Measurements from ENCODE around the gene ZXDC. TPM values are rescaled to one million over a fixed set of nuclear protein-coding genes. Genes with fewer than 3 reads are reported as not detected.

ZXDC gene
- total RNA-seq, 1 experiment from 2014 or later, result 55.4 TPM

- Histone ChIP-seq H3K4me1 (replicated peaks; ENCODE audit: insufficient read depth) (peaks cover 10% of the 10 kb centered on the region), H3K27me3 (ENCODE audit: insufficient read depth, low read depth) (peaks cover 14% of the 10 kb centered on the region; the same call in 1 of the 2 replicates), H3K27ac (no peak overlapping the region), H2AFZ (no peak overlapping the region), H4K20me1 (ENCODE audit: insufficient read depth) (no peaks in the 10 kb centered on the region), H3F3A (ENCODE audit: insufficient read depth, low read depth) (peaks cover under 1% of the 10 kb centered on the region; the same call in 1 of the 2 replicates), H3K9me2 (ENCODE audit: insufficient read depth) (no peaks in the 10 kb centered on the region), H3K9me3 (ENCODE audit: insufficient read depth, low read depth) (no peaks in the 10 kb centered on the region), H3K4me3 (no peak overlapping the region), H3K36me3 (ENCODE audit: low read depth) (no peaks in the 10 kb centered on the region), H3K4me2 (no peak overlapping the region), H3K79me2 (ENCODE audit: low read depth) (no peaks in the 10 kb centered on the region)
- no TSS peak for BruUV-seq (replicated peaks)
- intact Hi-C loops (cut with micrococcal nuclease; ENCODE audit: unreplicated experiment), result no loop called here
- ChIA-PET POLR2A (ENCODE audit: unreplicated experiment) (no interaction called here), CTCF (no interaction called here)
- no peak for TF ChIP-seq EZH2 (IDR thresholded peaks at IDR 0.05; ENCODE audit: low read depth)
- TF ChIP-seq CTCF (conservative IDR thresholded peaks at IDR 0.05), result no peak
- no peak for DNase-seq
Observed at GRCh38 chr3:126507886-126508285, 32.2 kb upstream of the ZXDC start.

GRCh38 chr3:126503701-126504100 lies 28.0 kb upstream of the ZXDC start:
- BruUV-seq (replicated peaks), result no TSS peak
- no peak overlapping the region for H3K4me3 ChIP-seq
- ChIA-PET POLR2A (ENCODE audit: unreplicated experiment) (no interaction called here), CTCF (no interaction called here)
- no peaks in the 10 kb centered on the region for H4K20me1 ChIP-seq (ENCODE audit: insufficient read depth)
- H3K9me3 ChIP-seq (ENCODE audit: insufficient read depth, low read depth), result no peaks in the 10 kb centered on the region; the same call in 1 of the 2 replicates
- no peak overlapping the region for H2AFZ ChIP-seq
- TF ChIP-seq EZH2 (IDR thresholded peaks at IDR 0.05; ENCODE audit: low read depth), result no peak
- no peak for TF ChIP-seq CTCF (conservative IDR thresholded peaks at IDR 0.05)
- H3F3A ChIP-seq (ENCODE audit: insufficient read depth, low read depth), result peaks cover 11% of the 10 kb centered on the region; the same call in 1 of the 2 replicates
- H3K9me2 ChIP-seq (ENCODE audit: insufficient read depth), result no peaks in the 10 kb centered on the region
- H3K27ac ChIP-seq, result no peak overlapping the region
- DNase-seq, result no peak
- peaks cover 14% of the 10 kb centered on the region; the same call in 1 of the 2 replicates for H3K27me3 ChIP-seq (ENCODE audit: insufficient read depth, low read depth)
- H3K4me2 ChIP-seq, result no peak overlapping the region
- H3K36me3 ChIP-seq (ENCODE audit: low read depth), result no peaks in the 10 kb centered on the region
- no peaks in the 10 kb centered on the region for H3K79me2 ChIP-seq (ENCODE audit: low read depth)
- intact Hi-C loops (cut with micrococcal nuclease; ENCODE audit: unreplicated experiment), result no loop called here
- peaks cover 7% of the 10 kb centered on the region for H3K4me1 ChIP-seq (replicated peaks; ENCODE audit: insufficient read depth)

GRCh38 chr3:126502656-126503055 lies 27.0 kb upstream of the ZXDC start:
- BruUV-seq (replicated peaks), result no TSS peak
- ChIA-PET CTCF (no interaction called here), POLR2A (ENCODE audit: unreplicated experiment) (no interaction called here)
- Histone ChIP-seq H3K9me2 (ENCODE audit: insufficient read depth) (no peaks in the 10 kb centered on the region), H2AFZ (no peak overlapping the region), H3K27me3 (ENCODE audit: insufficient read depth, low read depth) (peaks cover 14% of the 10 kb centered on the region; the same call in 1 of the 2 replicates), H4K20me1 (ENCODE audit: insufficient read depth) (no peaks in the 10 kb centered on the region), H3K36me3 (ENCODE audit: low read depth) (no peaks in the 10 kb centered on the region), H3F3A (ENCODE audit: insufficient read depth, low read depth) (peaks cover 11% of the 10 kb centered on the region; the same call in 1 of the 2 replicates), H3K9me3 (ENCODE audit: insufficient read depth, low read depth) (no peaks in the 10 kb centered on the region; the same call in 1 of the 2 replicates), H3K4me3 (no peak overlapping the region), H3K4me1 (replicated peaks; ENCODE audit: insufficient read depth) (no peaks in the 10 kb centered on the region), H3K4me2 (no peak overlapping the region), H3K27ac (no peak overlapping the region), H3K79me2 (ENCODE audit: low read depth) (no peaks in the 10 kb centered on the region)
- no peak for DNase-seq
- TF ChIP-seq EZH2 (IDR thresholded peaks at IDR 0.05; ENCODE audit: low read depth), result no peak
- TF ChIP-seq CTCF (conservative IDR thresholded peaks at IDR 0.05), result no peak
- intact Hi-C loops (cut with micrococcal nuclease; ENCODE audit: unreplicated experiment), result no loop called here

Data from PC-9 (cell line).